Ureter (tissue), 1 donor: ENCODE data around the gene SELE. TPM values are rescaled to one million over a fixed set of nuclear protein-coding genes. Genes with fewer than 3 reads are reported as not detected.

Experiments
- DNase-seq: peaks from one replicate; pipeline ENCODE4 v3.0.0-alpha.2; 2020; ENCODE audit warnings: low spot score
- total RNA-seq: library from RNA; stranded (reverse); gene quantifications from one replicate; pipeline ENCODE4 v1.2.4, GENCODE V29; 2023
- donor health status: DM: yes; HTN: yes; CAD: no.

Gene SELE
- total RNA-seq, result 5.4 TPM

DNA sequence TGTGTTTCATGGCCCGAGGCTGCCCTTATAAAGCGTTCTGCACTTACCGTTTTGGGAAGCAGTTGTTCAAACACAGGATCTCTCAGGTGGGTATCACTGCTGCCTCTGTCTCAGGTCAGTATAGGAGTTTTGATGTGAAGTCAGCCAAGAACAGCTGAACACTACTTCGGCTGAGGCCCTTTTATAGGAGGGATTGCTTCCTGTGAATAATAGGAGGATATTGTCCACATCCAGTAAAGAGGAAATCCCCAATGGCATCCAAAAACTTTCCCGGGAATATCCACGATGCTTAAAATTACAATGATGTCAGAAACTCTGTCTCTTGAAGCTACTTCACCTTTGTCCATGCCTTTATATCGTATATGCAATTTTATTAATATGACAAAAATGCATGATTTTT lies at the start of gene SELE:
TSS of gene SELE (minus strand) at position 156 of the 400 bp plus-strand sequence. CDS start 467 bp downstream, outside the sequence.
- DNase-seq, result no peak

DNA sequence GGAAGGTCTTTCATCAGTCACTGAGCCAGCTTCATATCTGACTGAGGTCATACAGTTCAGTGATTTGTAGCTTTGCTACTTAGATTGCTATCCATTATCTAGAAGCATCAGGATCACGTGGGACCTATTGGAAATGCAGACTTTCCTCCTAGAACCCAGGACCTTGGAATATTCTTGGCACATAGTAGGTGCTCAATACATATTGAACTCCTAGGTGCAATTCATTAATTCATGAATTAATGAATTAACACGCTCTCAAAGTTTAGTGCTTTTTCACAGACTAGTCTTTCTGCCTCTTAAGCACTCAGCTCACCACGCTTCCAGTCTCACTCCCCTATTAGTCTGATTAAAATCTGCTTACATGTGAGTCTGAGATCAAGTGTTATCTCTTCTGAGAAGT lies 48.7 kb upstream of the SELE start:
- no peak for DNase-seq

DNA sequence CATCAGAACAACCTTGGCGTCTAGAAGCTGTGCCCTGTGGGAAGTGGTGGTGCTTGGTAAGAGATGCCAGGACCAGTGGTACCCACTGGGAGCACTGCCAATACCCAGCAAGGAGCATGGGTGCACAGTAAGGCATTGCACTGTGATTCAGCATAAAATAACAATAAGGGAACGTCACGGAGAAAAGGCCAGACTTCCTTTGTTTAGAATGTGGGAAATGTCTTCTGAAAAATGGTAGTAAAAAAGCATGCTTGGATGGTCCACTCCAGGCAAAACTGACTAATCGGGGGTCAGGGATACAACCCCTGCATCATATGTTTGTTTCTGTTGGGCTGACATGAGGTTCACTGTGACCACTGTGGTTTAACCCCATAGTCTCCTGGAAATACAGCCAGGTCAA lies 46.1 kb upstream of the SELE start:
- no peak for DNase-seq

- DNase-seq, result no peak
Measured at GRCh38 chr1:169779150-169779549, 45.3 kb upstream of the SELE start.

DNA sequence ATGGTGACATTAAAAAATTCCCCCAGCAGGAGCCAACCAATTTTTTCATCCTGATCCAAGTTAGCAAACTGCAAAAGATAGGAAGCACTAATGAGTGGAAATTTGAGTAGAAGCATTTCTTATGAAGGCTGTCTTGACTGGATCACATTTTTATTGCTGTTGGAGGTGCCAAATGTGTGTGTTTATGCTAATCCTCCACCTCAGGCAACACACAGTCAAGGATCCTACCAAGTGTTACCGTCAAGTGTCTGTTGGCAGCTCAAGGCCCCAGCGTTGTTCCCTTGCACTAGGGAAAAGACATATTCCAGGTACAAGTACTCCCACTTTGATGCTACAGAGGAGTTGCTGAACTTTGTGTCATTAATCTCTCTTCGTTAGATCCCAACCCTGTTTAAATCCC lies 42.6 kb upstream of the SELE start:
- no peak for DNase-seq

DNA sequence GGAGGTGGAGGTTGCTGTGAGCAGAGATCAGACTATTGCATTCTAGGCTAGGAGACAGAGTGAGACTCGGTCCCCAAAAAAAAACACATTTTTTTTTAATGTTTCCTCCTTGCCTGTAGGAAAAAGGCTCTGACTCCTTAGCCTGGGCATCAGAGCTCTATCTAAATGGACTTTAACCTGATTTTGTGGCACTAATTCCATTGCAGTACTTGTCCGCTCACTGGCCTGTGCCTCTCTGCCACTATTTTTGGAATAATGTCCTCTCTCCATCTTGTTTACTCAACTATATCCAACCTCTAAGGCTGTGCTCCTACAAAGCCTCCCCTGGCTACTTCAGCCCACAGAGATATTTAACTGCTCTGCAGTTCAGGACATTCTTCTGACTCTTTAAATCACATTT lies 34.3 kb upstream of the SELE start:
- DNase-seq, result no peak

GRCh38 chr1:169765580-169766331 lies 31.9 kb upstream of the SELE start:
- DNase-seq, result no peak

DNA sequence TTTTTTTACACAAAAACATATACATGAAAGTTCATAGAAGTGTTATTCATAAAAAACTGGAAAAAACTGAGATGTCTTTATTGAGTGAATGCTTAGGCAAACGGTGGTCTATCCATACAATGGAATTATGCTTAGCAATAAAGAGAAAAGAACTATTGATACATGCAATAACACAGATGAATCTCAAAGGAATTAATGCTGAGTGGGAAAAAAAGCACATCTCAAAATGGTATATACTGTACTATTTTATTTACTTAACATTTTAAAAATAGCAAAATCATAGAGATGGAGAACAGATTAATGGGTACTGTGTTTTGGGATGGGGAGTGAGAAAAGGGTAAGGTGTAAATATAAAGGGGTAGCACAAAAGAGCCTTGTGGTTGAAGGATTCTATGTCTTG lies 31.0 kb upstream of the SELE start:
- DNase-seq, result no peak

DNA sequence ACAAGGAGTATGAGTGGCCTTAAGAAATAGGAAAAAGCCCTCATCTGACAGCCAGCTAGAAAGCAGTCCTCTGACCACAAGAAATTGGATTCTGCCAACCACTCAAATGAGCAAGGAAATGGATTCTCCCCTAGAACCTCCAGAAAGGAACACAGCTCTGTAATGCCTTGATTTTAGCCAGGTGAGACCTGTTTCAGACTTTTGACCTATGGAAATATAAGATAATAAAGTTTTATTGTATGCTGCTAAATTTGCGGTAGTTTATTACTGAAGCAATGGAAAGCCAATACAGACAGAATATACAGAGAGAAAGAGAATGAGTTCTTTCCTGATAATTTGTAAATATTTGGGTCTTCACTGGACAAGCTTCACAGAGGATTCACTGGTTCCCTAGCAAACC lies 28.8 kb upstream of the SELE start:
- DNase-seq, result no peak

- DNase-seq, result no peak
Measured at GRCh38 chr1:169759038-169759437, 25.2 kb upstream of the SELE start.

DNA sequence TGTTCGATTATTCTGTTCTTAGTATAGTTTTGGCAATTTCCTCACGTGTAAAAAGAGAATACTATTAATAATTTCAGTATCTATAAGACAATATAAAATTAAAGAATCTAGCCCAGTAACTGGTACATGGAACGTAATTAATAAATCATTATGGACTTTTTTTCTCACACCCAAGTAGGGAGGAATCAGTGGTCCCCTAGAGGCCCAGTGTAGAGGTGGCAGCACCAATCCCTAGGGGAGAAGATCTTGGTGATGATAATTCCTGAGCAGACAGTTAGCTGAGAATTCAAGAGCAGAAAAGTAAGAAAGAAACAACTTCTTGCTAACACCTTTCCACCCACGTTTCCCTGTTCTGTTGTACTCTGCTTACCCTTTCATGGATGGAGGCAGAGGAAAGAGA lies 19.7 kb upstream of the SELE start:
- no peak for DNase-seq

DNA sequence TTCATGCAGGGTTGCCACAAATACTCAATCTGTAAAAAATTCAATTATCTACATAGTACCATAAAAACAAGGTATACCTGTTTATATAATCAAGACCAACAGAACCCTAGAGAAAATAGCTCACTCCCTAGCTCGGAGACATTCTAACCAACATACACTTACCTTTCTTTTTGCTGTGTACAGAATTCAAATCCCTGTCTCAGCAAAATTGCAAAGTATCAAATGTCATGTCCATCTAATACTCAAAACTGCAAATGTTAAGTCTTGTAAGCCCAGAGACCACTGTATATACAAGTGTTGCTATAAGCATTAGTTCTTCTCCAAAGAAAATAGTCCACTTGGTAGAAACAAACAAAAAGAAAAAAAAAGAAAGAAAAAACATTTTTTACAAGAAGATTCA lies 16.2 kb upstream of the SELE start:
- no peak for DNase-seq

- no peak for DNase-seq
Measured at GRCh38 chr1:169746550-169746949, 12.7 kb upstream of the SELE start.

- DNase-seq, result no peak
Measured at GRCh38 chr1:169745015-169745861, 11.4 kb upstream of the SELE start.

GRCh38 chr1:169741666-169742394 lies 8.0 kb upstream of the SELE start:
- no peak for DNase-seq

- DNase-seq, result no peak
Measured at GRCh38 chr1:169739980-169740379, 6.1 kb upstream of the SELE start.

- no peak for DNase-seq
Measured at GRCh38 chr1:169731446-169731845, 2.4 kb downstream of the SELE start.

- no peak for DNase-seq
Measured at GRCh38 chr1:169729991-169730390, 3.9 kb downstream of the SELE start.

DNA sequence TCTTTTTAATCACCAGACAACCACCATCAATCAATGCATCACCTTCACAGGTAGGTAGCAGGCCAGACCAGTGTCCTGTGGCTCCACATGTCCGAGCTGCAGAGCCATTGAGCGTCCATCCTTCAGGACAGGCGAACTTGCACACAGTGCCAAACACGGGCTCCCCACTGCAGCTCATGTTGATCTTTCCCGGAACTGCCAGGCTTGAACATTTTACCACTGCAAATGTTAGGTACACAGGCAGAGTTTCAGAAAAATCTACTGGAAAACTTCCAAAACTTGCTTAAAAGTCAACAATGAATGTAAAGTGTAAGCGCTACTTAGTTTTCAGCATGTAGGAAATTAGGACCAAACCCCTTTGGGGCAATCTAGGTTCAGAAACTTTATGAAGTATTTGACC lies 6.6 kb downstream of the SELE start:
- peak; percentile 46 for DNase-seq

DNA sequence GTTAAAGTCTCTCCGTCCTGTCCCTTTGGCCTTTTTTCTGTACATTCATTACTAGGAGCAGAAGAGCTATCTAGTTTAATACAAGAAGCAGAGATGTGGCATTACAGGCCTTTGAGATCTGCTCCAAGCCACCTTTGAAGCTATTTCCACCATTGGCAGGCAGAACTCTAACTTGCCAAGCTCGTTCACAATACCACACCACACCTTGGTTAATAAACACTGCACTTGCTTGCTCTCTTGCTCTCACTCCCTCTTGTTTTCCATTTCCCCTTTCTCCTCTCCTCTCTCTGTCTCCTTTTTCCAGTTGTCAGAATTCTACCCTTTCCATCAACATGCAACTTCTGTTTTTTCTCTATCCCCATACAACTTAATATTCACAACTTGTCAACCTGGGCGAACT lies 7.0 kb downstream of the SELE start:
- DNase-seq, result no peak

GRCh38 chr1:169725930-169726329 lies 7.9 kb downstream of the SELE start:
- no peak for DNase-seq

GRCh38 chr1:169724168-169724567 lies 9.7 kb downstream of the SELE start:
- no peak for DNase-seq

DNA sequence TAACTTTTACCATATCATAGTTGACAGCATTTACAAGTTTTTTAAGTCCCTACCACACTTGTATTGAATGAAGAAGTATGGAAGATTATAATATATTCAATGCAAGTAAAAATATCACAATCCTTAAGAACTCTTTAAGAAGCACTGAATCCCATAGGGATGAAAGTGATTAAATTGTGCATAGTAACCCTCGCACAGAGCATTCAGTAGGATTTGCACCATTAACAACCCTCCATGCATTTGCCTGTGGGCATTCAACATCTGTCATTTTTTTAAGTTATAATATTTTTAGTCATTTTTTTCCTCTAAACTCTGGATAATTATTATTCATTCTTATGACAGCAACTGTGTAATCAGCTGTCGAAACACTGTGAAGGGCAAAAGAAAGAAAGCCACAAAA lies 10.1 kb downstream of the SELE start:
- no peak for DNase-seq
